H9 (cell line): ENCODE measurements around the gene UBA5. TPM values are rescaled to one million over a fixed set of nuclear protein-coding genes. Genes with fewer than 3 reads are reported as not detected.
A peak's percentile ranks its signal among the peaks of the same experiment; 100 is the strongest.

ENCODE experiments used
- DNase-seq: peaks from one replicate; pipeline ENCODE4 v3.0.0-alpha.2; 2017
- H2AFZ ChIP-seq: one replicate; pipeline ENCODE4 v1.6.1; 2013; ENCODE audit warnings: mild to moderate bottlenecking, low read length, control low read depth, moderate library complexity
- H2AK5ac ChIP-seq: 2 replicates; pipeline ENCODE4 v1.6.1; 2013; ENCODE audit warnings: low read length, control low read depth, mixed read lengths; ENCODE audit not compliant: insufficient read length
- H2BK120ac ChIP-seq: one replicate; pipeline ENCODE4 v1.6.1; 2013; ENCODE audit warnings: low read depth, mild to moderate bottlenecking, low read length, control low read depth, inconsistent platforms; ENCODE audit not compliant: poor library complexity, severe bottlenecking
- H2BK12ac ChIP-seq: 2 replicates; pipeline ENCODE4 v1.6.1; 2013; ENCODE audit warnings: low read length, control low read depth, mixed read lengths, low read depth; ENCODE audit not compliant: insufficient read length
- H2BK15ac ChIP-seq: 2 replicates; pipeline ENCODE4 v1.6.1; 2013; ENCODE audit warnings: low read depth, low read length, control low read depth
- H2BK20ac ChIP-seq: one replicate; pipeline ENCODE4 v1.6.1; 2013; ENCODE audit warnings: low read depth, mild to moderate bottlenecking, low read length, control low read depth, inconsistent platforms; ENCODE audit not compliant: poor library complexity, severe bottlenecking
- H2BK5ac ChIP-seq: 2 replicates; pipeline ENCODE4 v1.6.1; 2013; ENCODE audit warnings: low read length, control low read depth, mixed read lengths; ENCODE audit not compliant: insufficient read length
- H3K14ac ChIP-seq: 2 replicates; pipeline ENCODE4 v1.6.1; 2013; ENCODE audit warnings: low read length, control low read depth; ENCODE audit not compliant: insufficient read depth
- H3K18ac ChIP-seq: 2 replicates; pipeline ENCODE4 v1.6.1; 2013; ENCODE audit warnings: low read depth, mild to moderate bottlenecking, mixed read lengths, low read length, control low read depth; ENCODE audit not compliant: insufficient read length
- H3K23ac ChIP-seq: 2 replicates; pipeline ENCODE4 v1.6.1; 2013; ENCODE audit warnings: low read length, control low read depth, mixed read lengths, low read depth; ENCODE audit not compliant: insufficient read length
- H3K23me2 ChIP-seq: 2 replicates; pipeline ENCODE4 v1.6.1; 2013; ENCODE audit warnings: low read depth, mild to moderate bottlenecking, mixed read lengths, low read length, control low read depth; ENCODE audit not compliant: insufficient read length, poor library complexity, severe bottlenecking
- H3K27ac ChIP-seq: 2 replicates; pipeline ENCODE4 v1.5.1; 2013; ENCODE audit warnings: low read length, control low read depth, mixed read lengths, low read depth; ENCODE audit not compliant: insufficient read length
- H3K27me3 ChIP-seq: 2 replicates; pipeline ENCODE4 v1.6.1; 2013; ENCODE audit warnings: low read length, control low read depth, inconsistent platforms; ENCODE audit not compliant: insufficient read depth
- H3K4ac ChIP-seq: 2 replicates; pipeline ENCODE4 v1.6.1; 2013; ENCODE audit warnings: low read depth, mild to moderate bottlenecking, control low read depth, inconsistent platforms, low read length, moderate library complexity
- H3K4me1 ChIP-seq: 2 replicates; pipeline ENCODE4 v1.6.1; 2013; ENCODE audit warnings: low read length, control low read depth, inconsistent platforms; ENCODE audit not compliant: insufficient read depth
- H3K4me2 ChIP-seq: 2 replicates; pipeline ENCODE4 v1.6.1; 2013; ENCODE audit warnings: low read length, control low read depth, mixed read lengths; ENCODE audit not compliant: insufficient read length, insufficient read depth
- H3K56ac ChIP-seq: 2 replicates; pipeline ENCODE4 v1.6.1; 2013; ENCODE audit warnings: low read depth, mild to moderate bottlenecking, mixed read lengths, low read length, control low read depth; ENCODE audit not compliant: insufficient read length
- H3K79me1 ChIP-seq: 2 replicates; pipeline ENCODE4 v1.6.1; 2013; ENCODE audit warnings: low read depth, mild to moderate bottlenecking, moderate library complexity, low read length, control low read depth, inconsistent platforms; ENCODE audit not compliant: insufficient read depth, poor library complexity, severe bottlenecking
- H3K79me2 ChIP-seq: 2 replicates; pipeline ENCODE4 v1.6.1; 2013; ENCODE audit warnings: low read length, control low read depth, inconsistent platforms; ENCODE audit not compliant: insufficient read depth
- H3K9ac ChIP-seq: 2 replicates; pipeline ENCODE4 v1.6.1; 2013; ENCODE audit warnings: low read length, control low read depth, mixed read lengths; ENCODE audit not compliant: insufficient read length; ENCODE audit errors: extremely low read depth
- H3K9me3 ChIP-seq: one replicate; pipeline ENCODE4 v1.6.1; 2013; ENCODE audit warnings: low read depth, low read length, inconsistent platforms; ENCODE audit not compliant: control insufficient read depth
- H3T11ph ChIP-seq: one replicate; pipeline ENCODE4 v1.6.1; 2013; ENCODE audit warnings: mild to moderate bottlenecking, low read length, control low read depth, inconsistent platforms
- H4K20me1 ChIP-seq: one replicate; pipeline ENCODE4 v1.6.1; 2013; ENCODE audit not compliant: control insufficient read depth, insufficient read length, insufficient read depth
- H4K5ac ChIP-seq: 2 replicates; pipeline ENCODE4 v1.6.1; 2013; ENCODE audit warnings: low read depth, mild to moderate bottlenecking, mixed read lengths, low read length, control low read depth; ENCODE audit not compliant: insufficient read length
- H4K8ac ChIP-seq: replicated peaks from 2 replicates; pipeline ENCODE4 v1.6.1; 2013; ENCODE audit warnings: low read length, control low read depth, mixed read lengths, low read depth; ENCODE audit not compliant: insufficient read length
- H4K91ac ChIP-seq: 2 replicates; pipeline ENCODE4 v1.6.1; 2013; ENCODE audit warnings: low read depth, mild to moderate bottlenecking, moderate library complexity, mixed read lengths, low read length, control low read depth; ENCODE audit not compliant: insufficient read length
- H3K27ac Mint-ChIP-seq, 3 experiments: 2 replicates in 2 of 3; 3 replicates in 1 of 3; pipeline ENCODE4 v1.8.0; 2020 to 2021; ENCODE audit warnings: mixed read lengths in 3 of 3, mild to moderate bottlenecking in 1 of 3, moderate library complexity in 1 of 3
- H3K27me3 Mint-ChIP-seq: 2 replicates; pipeline ENCODE4 v1.8.0; 2021; ENCODE audit warnings: low read depth, mild to moderate bottlenecking, moderate library complexity, mixed read lengths
- H3K36me3 Mint-ChIP-seq, 3 experiments: 2 replicates in 2 of 3; 3 replicates in 1 of 3; pipeline ENCODE4 v1.8.0; 2020 to 2021; ENCODE audit warnings: low read depth in 3 of 3, mixed read lengths in 3 of 3; ENCODE audit not compliant: insufficient read depth in 1 of 3
- H3K4me1 Mint-ChIP-seq, 2 experiments: 2 replicates each; pipeline ENCODE4 v1.8.0; 2020; ENCODE audit warnings: mixed read lengths in 2 of 2
- H3K4me3 Mint-ChIP-seq, 2 experiments: 2 replicates in 1 of 2; 3 replicates in 1 of 2; pipeline ENCODE4 v1.8.0; 2020 to 2021; ENCODE audit warnings: mild to moderate bottlenecking in 2 of 2, mixed read lengths in 2 of 2, moderate library complexity in 1 of 2
- H3K9me3 Mint-ChIP-seq, 2 experiments: 2 replicates in 1 of 2; 3 replicates in 1 of 2; pipeline ENCODE4 v1.8.0; 2020; ENCODE audit warnings: mild to moderate bottlenecking in 2 of 2, mixed read lengths in 2 of 2, moderate library complexity in 1 of 2
- WGBS: extraction: QIAGEN DNeasy Blood & Tissue Kit; methylation state at CpG from one replicate; pipeline ENCODE4 v1.1.7; 2013; ENCODE audit warnings: missing lambda C conversion rate, low lambda C conversion rate, mixed read lengths; ENCODE audit not compliant: insufficient read length; ENCODE audit errors: extremely low coverage; 5-methylcytosine and 5-hydroxymethylcytosine counted together
- total RNA-seq: library from RNA; stranded (reverse); gene quantifications from 2 replicates; pipeline ENCODE4 v1.2.1, GENCODE V29; 2021
- TF ChIP-seq, protein P1 (sequence below): fragments of 200-600 bp; sonication (generic); conservative IDR thresholded peaks from 3 replicates; pipeline ENCODE4 v1.8.0; 2021; ENCODE audit warnings: antibody characterized with exemption, mild to moderate bottlenecking

UBA5 gene
- total RNA-seq, 1 experiment from 2014 or later, result 37.7 TPM

- peaks cover 2 to 5% (median 5%) of the 10 kb centered on the region in 3 experiments; a peak in 6 of 7 replicates for H3K36me3 Mint-ChIP-seq
- WGBS, result no CpG with 5 or more reads among the region's 19 CpGs
- H2BK20ac ChIP-seq, result no peak overlapping the region
- no peak overlapping the region for H2BK120ac ChIP-seq
- no peak overlapping the region for H3T11ph ChIP-seq
- H3K14ac ChIP-seq, result no peak overlapping the region
- H3K9me3 Mint-ChIP-seq, result no peaks in the 10 kb centered on the region; a peak in 1 of 5 replicates
- no peaks in the 10 kb centered on the region for H3K27me3 ChIP-seq
- H4K91ac ChIP-seq, result no peak overlapping the region
- TF ChIP-seq, protein P1, sequence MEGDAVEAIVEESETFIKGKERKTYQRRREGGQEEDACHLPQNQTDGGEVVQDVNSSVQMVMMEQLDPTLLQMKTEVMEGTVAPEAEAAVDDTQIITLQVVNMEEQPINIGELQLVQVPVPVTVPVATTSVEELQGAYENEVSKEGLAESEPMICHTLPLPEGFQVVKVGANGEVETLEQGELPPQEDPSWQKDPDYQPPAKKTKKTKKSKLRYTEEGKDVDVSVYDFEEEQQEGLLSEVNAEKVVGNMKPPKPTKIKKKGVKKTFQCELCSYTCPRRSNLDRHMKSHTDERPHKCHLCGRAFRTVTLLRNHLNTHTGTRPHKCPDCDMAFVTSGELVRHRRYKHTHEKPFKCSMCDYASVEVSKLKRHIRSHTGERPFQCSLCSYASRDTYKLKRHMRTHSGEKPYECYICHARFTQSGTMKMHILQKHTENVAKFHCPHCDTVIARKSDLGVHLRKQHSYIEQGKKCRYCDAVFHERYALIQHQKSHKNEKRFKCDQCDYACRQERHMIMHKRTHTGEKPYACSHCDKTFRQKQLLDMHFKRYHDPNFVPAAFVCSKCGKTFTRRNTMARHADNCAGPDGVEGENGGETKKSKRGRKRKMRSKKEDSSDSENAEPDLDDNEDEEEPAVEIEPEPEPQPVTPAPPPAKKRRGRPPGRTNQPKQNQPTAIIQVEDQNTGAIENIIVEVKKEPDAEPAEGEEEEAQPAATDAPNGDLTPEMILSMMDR, result no peak
- H3K9me3 ChIP-seq, result no peaks in the 10 kb centered on the region
- H2BK5ac ChIP-seq, result no peak overlapping the region
- H4K20me1 ChIP-seq, result no peaks in the 10 kb centered on the region
- no peak overlapping the region for H4K8ac ChIP-seq
- H3K27ac Mint-ChIP-seq, result peak overlapping the region; percentile 48 to 66 (median 57); a peak in 6 of 7 replicates
- no peaks in the 10 kb centered on the region for H3K79me1 ChIP-seq
- H3K4me2 ChIP-seq, result peak overlapping the region; percentile 73
- H4K5ac ChIP-seq, result no peak overlapping the region
- no peaks in the 10 kb centered on the region; the same call in 1 of the 2 replicates for H3K4me1 ChIP-seq
- peaks cover 23 to 27% of the 10 kb centered on the region in 2 experiments for H3K4me1 Mint-ChIP-seq
- no peak overlapping the region for H2BK12ac ChIP-seq
- DNase-seq, result no peak
- H3K4me3 Mint-ChIP-seq, result peak overlapping the region; percentile 89 to 94
- no peak overlapping the region for H2BK15ac ChIP-seq
- H3K79me2 ChIP-seq, result no peaks in the 10 kb centered on the region
- H3K23ac ChIP-seq, result no peak overlapping the region
- peak overlapping the region; percentile 54 for H3K27ac ChIP-seq
- H2AK5ac ChIP-seq, result no peak overlapping the region
- H3K18ac ChIP-seq, result peak overlapping the region; percentile 41
- no peak overlapping the region for H2AFZ ChIP-seq
- no peaks in the 10 kb centered on the region for H3K27me3 Mint-ChIP-seq
- H3K4ac ChIP-seq, result no peak overlapping the region
- no peak overlapping the region for H3K56ac ChIP-seq
- peaks cover 2% of the 10 kb centered on the region for H3K23me2 ChIP-seq
- peak overlapping the region; percentile 23 for H3K9ac ChIP-seq
Observed at GRCh38 chr3:132723024-132723950, 63.2 kb downstream of the UBA5 start.
